T-helper 9 cell (primary cell): Measurements from ENCODE around the gene BCAP31.
"Not testable (repeated sequence)": the region's sequence is repeated elsewhere in the genome, so short reads cannot be mapped to it uniquely, and the experiment has no call there.

Experiments used
- DNase-seq: peaks from one replicate; pipeline ENCODE4 v3.0.0-alpha.2; 2020

Gene BCAP31

DNA sequence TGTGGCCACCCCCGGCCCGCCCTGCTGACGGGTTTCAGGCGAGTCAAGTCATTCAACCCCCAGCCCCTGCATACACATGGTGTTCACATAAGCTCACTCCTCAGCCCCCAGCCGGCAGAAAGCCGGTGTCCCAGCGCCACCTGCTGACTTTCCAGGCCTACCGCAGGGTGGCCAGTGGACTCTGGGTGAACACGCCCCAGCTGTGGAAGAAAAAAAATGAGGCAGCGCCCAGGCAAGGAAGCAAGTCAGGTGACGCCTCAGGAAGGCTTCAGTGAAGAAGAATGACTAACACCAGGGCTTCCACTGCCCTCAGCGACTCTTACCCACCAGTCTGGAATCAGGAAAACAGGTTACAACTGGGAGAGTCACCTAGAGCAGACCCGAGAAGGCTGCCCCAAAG lies 15.8 kb downstream of the BCAP31 start:
- no peak for DNase-seq

DNA sequence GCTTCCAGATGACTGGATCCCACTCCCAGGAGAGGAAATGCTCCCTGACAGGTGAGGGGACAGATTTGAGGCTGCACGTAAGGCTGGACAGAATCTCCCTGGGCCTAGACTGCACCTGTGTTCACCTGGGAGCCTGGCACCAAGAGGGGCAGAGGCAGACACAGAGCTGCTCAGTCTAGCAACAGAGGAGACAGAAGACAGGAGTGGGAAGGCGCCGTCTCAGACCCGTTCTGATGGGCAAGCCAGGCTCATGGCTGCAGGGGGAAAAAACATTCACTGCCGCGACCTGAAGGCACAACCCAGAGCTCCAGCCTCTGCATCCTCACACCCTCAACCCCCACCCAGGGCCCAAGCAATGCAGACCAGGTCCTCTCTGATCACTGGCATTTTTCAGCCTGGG lies 16.8 kb downstream of the BCAP31 start:
- no peak for DNase-seq

DNA sequence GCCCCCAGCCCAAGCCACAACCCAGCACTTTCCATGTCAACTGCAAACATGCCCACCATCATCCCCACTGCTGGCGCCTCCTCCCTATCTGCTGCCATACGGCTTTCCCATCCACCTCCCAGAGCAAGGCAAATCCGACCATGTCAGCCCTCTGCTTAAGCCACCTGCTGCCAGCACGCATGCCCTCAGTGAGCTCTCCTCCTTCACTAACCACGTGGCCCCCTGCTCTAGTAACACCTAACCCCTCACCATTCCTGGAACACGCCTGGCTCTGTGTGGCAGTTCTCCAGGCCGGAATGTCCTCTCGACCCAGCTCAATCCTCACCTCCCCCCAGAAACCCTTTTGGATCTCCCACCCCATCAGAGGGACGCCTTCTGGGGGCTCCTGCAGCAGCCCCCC lies 17.4 kb downstream of the BCAP31 start:
- no peak for DNase-seq

DNA sequence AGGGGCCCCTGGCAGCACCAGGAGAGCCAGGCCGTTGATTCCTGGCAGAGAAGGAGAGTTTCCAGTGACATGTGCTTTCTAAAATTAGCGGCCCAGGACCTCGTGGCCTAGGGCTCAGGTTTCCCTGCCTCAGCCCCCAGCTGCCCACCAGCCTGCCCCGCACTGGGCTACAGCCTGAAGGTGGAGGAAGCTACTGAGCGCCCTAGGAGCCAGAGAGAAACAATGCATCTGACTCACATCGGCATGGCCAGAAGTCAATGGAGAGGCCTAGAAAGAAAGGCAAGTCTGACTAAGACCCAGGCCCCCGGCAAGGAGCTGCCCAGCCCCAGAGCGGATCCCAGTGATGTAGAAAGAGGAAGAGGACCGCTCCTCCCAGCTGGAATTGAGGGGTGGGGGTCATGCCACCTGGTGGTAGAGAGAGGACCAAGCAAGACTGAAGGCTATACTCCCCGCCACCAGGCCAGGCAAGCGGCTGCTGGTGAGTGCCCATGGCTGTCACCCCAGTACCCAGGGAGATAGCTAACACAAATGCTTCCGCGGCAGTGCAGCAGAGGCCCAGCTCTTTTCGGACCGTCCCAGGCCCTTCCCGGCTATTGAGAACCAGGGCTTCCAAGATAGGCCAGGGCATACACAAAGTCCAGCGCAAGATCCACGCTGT lies 18.7 kb downstream of the BCAP31 start:
- not testable (repeated sequence) for DNase-seq

DNA sequence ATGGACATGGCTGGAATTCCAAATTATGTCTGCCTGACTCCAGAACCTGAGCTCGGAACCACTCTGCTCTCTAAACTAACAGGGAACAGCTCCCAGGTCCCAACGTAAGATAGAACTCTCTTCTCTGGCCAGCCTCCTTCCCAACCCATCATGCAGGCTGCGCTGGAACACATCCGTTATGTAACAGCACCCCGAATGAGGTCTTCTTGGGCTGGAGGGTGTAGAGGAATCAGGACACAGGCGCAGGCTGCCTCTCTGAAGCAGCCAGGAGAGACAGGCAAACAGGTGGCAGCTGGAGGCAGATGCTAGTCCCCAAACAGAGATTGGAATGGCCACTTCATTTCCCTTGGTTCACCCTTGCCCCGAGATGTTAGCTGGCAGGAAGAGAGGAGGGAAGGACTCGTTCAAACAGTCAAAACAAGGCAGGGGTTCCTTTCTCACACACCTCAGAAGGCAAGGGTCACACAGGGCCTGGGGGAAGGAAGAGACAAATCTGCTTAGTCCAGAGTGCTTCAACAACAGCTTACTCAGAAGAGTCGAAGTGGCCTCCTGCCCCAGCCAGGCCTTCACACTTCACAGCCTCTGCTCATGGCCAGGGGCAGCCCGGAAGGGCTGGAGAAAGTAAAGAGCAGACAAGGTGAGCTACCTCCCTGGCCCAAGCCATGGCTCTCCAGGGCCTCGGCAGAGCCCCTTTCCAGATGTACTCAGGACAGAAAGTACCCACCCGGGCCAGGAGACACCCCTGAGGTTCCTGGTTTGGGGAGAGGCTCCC lies 19.4 kb downstream of the BCAP31 start:
- DNase-seq = not testable (repeated sequence)

DNA sequence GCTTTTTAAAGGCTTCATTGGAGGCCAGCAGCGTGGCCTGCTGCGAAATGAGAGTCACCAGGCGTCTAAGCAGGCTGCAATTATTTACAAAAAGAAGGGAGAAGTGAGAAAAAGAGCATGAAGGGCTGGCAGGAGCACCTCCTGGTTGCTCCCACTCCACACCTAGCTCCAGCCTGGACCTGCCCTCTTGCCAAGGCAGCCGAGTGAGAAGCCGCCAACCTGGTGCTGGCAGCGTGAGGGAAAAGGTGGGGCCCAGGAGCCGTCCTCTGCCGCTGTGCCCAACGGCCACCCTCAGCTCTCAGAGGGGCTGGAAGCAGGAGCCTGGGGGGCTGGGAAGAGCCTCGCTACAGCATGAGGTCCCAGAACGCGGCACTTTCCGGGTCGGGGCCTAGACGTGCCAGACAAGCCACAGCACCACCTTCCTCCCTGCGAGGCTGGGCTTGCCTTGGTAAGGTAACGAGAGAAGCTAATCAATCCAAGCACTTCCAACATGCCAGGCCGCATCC lies 20.1 kb downstream of the BCAP31 start:
- no peak for DNase-seq

DNA sequence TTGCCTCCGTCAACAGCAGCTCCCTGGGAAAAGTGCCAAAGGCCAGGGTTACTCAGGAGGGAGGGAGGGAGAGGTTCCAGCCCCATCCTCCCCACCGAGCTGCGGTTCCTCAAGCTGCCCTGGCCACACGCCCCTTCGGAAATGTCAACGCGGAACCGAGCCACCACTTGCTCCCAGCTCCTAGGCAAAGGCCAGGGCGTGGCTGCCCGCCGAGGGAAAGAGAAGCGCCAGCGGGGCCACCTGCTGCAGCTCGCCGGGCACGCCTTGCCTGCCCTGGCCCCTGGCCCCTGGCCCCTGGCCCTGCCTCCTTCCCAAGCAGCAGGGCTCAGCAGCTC lies 21.2 kb downstream of the BCAP31 start:
- no peak for DNase-seq

DNA sequence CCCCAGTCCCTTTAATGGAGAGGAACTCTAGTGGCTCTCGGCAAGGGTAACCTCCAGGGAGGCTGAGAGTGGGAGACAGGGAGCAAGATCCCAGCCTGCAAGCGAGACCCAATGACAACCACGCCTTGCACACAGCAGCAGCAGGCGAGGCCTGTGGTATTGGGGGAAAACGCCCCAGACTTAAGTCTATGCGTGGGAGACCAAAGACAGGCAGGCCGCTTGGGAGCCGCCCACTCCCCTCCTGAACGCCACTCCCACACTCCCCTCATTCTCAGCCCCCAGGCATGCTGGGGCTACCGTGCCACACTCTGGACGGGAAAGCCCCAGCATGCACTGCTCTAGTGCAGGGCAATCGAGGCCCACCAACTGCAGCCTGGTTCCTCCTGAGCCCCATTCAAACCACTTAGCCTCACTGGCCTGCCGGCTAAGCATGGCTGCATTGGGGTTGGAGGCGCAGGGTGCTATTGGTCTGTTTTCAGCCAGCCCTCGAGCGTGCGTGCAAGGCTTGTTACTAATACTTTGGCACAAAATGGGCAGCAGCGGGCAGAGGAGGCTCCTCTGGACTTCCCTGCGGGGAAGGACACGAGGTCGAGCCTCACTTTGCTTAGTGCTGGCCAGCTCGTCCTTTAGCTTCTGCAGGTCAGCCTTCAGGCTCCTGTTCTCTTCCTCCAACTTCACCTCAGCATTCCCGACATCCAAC lies 21.7 kb downstream of the BCAP31 start:
- DNase-seq = no peak

DNA sequence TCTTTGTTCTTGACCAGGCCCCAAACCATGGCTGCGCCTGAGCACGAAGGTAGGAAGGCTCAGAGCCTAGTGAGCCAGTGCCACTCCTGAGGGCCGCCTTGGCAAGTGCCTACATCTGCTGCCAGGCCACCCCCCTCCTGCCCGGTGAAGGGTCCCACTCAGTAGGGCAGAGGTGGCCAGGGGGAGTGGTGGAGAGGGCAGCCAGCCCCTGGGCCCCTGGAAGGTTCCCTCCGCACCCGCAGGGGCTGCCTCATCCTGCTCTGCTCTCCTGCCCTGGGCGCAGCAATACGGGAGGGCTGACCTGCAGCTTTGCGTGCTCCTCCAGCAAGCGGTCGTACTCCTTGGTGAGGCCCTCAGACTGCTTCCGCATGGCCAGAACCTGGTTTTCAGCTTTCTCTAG lies 22.5 kb downstream of the BCAP31 start:
- no peak for DNase-seq

DNA sequence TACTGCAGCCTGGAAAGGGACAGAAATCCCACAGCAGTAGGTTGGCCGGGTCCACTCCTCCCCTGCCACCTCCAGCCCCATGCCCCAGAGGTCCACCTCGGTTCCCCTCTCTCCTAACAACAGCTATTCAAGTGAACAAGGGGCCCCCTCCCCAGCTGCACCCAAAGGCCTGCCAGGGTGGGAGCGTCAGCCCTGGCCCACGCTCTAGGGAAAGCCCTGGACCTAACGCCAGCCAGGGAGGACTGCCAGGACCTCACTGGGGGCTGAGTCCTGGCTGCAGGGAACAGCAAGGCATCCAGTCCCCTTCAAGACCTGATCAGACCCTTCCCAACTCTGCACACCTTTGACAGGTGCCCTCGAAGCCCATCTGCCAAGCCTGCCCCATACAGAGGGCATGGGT lies 23.2 kb downstream of the BCAP31 start:
- DNase-seq = no peak

DNA sequence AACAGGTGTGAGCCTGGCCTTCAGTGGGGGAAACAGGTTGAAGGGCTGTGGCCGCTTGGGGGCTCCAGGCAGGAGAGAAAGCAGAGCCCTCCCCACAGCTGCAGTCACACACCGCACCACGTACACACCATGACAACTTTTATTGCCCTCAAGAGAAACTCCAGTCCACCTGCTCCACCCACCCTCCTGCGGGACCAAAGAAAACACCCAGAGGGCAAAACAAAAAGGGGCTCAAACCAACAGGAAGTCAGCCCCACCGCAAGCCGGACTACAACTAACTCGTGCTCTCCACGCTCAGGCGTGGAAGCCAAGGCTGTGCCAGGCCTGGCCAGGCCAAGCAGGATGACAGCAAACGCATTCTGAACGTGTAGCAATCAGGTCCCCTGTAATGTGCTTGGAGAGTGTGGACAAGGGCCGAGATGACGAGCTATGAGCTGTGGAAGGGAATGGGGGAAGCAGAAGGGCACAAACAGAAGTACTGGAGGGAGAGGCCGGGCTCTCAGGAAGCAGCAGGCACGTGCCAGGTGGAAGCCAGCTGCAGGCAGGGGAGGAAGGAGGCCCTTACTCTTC lies 23.7 kb downstream of the BCAP31 start:
- DNase-seq = no peak

DNA sequence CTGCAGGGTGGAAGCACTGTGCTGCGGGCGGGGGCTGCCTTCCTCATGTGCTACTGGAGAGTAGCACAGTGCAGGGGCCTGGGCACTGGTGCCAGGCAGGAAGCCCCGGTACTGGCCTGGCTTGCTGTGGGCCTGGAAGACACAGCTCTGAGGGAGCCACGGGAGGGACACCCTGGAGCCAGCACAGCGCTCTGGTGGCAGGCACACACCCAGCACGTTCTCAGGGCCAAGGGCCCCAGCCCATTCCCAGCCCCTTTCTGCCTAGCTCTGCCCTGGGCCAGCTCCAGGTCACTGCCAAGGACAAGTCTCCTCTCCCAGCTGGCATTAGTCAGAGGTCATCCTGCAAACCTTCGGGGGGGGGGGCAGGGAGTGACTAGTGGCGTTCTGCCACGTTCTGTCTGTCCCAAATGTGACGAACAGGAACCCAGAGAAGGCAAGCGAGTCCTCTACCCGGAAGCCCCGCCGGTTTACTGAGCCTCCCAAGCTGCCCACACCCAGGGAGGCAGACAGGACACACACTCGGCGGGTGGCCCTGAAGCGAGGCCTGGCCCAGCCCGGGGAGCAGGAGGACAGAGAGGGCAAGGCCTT lies 24.3 kb downstream of the BCAP31 start:
- DNase-seq = not testable (repeated sequence)

DNA sequence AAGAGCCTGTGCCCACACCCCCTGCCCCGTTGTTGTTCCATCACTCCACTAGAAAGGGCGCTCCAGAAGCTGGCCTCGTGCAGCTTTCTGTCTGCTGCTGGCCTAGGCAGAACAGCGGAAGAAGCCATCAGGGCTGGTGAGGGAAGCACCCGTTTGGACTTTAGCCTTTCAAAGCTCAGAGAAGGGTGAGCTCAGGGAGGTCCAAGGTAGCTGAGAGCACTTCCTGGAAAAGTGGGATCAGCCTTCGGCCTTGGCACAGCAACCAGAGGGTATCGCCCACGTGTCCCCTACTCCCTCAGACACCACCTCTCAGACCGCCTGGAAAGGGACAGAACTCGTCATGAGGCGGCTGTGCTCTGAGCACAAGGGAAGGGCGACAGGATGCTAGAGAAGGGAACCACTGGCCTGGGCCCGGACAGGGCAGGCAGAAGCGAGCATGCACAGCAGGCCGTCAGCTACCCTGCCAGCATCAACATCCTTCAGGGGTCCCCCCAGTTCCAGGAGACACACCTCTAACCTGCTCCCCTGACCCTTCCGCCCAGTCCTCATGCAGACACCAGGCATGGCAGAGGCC lies 24.9 kb downstream of the BCAP31 start:
- DNase-seq = not testable (repeated sequence)

DNA sequence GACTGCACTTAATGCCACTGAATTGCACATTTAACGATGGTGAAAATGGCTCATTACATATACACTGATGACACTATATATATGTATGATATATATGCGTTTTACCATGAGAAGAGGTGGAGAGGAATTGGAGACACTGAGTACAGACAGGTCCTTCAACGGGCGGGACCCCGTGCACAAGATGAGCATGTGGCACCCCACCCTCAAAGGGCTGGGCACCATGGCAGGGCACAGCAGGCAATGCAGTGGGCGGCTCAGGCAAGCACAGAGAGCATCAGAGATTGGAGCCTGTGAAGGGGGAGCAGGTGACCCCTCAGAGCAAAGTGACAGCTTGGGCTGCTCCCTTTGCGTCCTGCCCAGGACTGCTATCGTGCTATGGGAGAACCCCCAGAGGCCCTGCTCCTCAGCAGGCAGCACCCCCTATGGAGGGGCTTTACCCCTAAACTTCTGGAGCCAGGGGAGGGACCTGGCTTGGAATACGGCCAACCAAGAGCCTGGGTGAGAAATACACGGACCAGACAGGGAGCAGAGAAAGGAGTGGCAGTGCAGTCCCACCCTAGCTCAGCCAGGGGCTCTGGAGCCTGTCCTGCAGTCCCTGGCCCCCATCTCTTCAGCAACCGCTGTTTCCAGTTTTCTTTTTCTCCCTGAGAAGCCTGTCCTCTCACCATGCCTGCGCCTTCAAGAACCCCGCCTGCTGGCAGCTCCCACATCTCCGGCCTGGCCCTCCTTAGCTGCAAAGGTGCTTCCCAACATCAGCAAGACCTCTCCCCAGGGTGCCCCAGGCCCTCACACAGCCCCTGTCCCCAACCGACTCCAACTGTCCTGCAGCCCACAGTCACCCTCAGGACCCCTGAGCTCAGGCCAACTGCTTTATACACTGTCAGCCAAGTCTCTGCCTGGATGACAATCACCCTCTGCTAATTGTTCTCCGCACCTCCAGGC lies 26.0 kb downstream of the BCAP31 start:
- DNase-seq = no peak

DNA sequence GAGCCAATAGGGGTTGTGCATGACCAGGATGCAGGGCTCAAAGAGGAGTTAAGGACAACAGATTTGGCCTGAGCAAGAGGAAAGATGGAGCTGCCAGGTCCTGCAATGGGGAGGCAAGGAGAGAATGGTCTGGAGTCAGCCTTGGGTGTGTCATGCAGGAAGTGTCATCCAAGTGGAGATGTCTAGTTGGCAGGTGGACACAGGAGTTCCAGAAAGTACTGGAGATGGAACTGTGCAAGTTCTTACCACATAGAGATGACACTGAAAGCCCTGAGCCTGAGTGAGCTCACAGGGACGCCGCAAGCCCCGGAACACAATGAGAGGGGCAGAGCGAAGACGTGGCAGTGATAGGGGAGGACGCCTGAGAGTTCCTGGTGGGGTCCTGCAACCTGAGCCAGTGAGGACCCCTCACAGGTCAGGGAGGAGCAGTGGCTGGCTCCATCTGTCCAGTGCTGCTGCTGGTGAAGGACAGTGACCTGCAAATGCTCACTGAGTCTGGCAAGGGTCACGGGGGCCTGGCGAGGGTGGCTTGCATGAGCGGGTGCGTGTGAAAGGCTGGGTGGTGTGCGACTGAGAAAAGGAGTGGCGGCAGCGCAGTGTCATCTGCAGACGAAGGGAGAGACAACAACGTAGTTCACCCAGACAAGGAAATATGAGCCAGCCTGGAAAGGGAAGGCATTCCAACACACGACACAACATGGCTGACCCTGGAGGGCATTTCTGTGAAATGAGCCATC lies 27.0 kb downstream of the BCAP31 start:
- not testable (repeated sequence) for DNase-seq

DNA sequence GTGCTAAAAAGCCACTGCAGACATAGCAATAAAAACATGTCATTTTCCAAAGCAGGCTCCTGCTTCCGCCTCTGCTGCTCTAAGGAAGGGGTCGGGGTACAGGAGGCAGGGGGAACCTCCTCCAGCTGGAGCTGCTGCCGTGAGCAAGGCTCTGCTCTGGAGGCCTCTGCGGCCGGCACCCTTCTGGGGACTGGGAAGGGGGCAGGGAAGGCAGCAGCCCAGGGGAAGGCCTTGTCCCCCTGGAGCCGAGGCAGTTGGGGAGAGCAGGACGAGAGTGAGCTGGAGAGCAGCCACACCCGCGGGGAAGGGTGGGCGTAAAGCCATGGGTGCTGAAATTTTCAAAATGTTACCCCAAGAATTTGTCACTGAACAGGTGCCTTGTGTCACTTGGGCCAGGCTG lies 27.6 kb downstream of the BCAP31 start:
- DNase-seq = not testable (repeated sequence)

DNA sequence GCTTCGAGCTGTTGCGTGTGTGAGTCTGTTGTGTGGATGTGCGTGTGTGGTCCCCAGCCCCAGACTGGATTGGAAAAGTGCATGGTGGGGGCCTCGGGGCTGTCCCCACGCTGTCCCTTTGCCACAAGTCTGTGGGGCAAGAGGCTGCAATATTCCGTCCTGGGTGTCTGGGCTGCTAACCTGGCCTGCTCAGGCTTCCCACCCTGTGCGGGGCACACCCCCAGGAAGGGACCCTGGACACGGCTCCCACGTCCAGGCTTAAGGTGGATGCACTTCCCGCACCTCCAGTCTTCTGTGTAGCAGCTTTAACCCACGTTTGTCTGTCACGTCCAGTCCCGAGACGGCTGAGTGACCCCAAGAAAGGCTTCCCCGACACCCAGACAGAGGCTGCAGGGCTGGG lies 28.1 kb downstream of the BCAP31 start:
- DNase-seq = no peak

DNA sequence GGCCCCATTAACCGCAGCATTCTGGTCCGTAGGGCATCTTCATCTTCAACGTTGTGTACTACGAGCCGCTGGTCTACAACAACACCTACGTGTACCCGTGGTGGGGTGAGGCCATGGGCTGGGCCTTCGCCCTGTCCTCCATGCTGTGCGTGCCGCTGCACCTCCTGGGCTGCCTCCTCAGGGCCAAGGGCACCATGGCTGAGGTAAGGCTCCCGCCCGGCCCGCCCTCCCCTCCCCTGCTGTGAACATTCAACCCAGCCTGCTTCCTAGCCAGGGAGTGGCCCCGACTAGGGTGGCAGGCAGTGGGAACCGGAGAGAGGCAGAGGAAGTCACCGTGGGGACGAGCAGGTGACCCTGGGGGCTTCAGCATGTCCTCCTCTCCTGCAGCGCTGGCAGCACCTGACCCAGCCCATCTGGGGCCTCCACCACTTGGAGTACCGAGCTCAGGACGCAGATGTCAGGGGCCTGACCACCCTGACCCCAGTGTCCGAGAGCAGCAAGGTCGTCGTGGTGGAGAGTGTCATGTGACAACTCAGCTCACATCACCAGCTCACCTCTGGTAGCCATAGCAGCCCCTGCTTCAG lies 29.4 kb downstream of the BCAP31 start:
- DNase-seq = no peak

DNA sequence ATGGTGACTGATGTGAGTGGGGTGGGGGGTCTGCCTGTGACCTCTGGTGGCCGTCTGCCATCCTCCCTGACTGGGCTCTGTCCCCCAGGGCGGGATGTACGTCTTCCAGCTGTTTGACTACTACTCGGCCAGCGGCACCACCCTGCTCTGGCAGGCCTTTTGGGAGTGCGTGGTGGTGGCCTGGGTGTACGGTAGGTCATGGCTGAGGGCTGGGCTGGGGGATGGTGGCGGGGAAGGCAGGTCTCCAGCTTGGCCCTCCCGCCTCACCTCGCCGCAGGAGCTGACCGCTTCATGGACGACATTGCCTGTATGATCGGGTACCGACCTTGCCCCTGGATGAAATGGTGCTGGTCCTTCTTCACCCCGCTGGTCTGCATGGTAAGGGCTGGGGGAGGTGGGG lies 29.9 kb downstream of the BCAP31 start:
- DNase-seq = not testable (repeated sequence)
